HepG2 (cell line): ENCODE measurements around the gene ZMIZ1. TPM values are rescaled to one million over a fixed set of nuclear protein-coding genes. Genes with fewer than 3 reads are reported as not detected.

Experiments used
- ATAC-seq: fragments of 200-7000 bp; cut with Tn5 transposase; 3 replicates; pipeline ENCODE4 v1.9.1; 2020; ENCODE audit warnings: mild to moderate bottlenecking, moderate library complexity
- BruUV-seq: library from RNA; stranded (reverse); fragments of 400-500 nt; replicated peaks from 2 replicates; lab custom pipeline; 2021; lab: Mats Ljungman, UMichigan
- CTCF ChIA-PET: fragments of 300-600 bp; formaldehyde crosslinking; extraction: SDS; loops from one replicate; lab custom pipeline; 2021; ENCODE audit warnings: low total read pairs, inconsistent platforms, low intra/inter-chr PET ratio; lab: Yijun Ruan, JAX
- POLR2A ChIA-PET: fragments of 350-600 bp; sonication (Branson Sonifier 250); formaldehyde crosslinking; loops from one replicate; lab custom pipeline; 2020; ENCODE audit warnings: antibody characterized with exemption, inconsistent platforms; lab: Yijun Ruan, JAX
- DNase-seq: peaks from one replicate; pipeline ENCODE4 v3.0.0-alpha.2; 2015; ENCODE audit warnings: low spot score
- FAIRE-seq: peaks from 3 replicates; lab custom pipeline; 2011; peaks lifted over from hg19 to GRCh38; lab: Jason Lieb, UNC
- H2AFZ ChIP-seq: one replicate; pipeline ENCODE4 v1.6.1; 2011; ENCODE audit warnings: low read length, inconsistent platforms
- H3K27ac ChIP-seq: fragments of 300-600 bp; 3 replicates; pipeline ENCODE4 v1.8.0; 2011; ENCODE audit warnings: mixed run types, mild to moderate bottlenecking, mixed read lengths, low read length, inconsistent platforms; ENCODE audit not compliant: insufficient read depth; ENCODE audit errors: extremely low read length
- H3K27me3 ChIP-seq, 2 experiments: fragments of 200-600 bp in 1 of 2; 2 replicates in 1 of 2; 3 replicates in 1 of 2; pipeline versions ENCODE4 v1.6.0 to v1.8.0; 2011; ENCODE audit warnings: low read length in 2 of 2, mild to moderate bottlenecking in 2 of 2, moderate library complexity in 2 of 2, inconsistent platforms in 1 of 2; ENCODE audit not compliant: insufficient read depth in 2 of 2, control insufficient read depth in 1 of 2
- H3K36me3 ChIP-seq, 2 experiments: fragments of 200-600 bp in 1 of 2; replicated peaks in 1 of 2; 2 replicates in 1 of 2; 3 replicates in 1 of 2; pipeline versions ENCODE4 v1.5.1 to v1.8.0; 2011; ENCODE audit warnings: low read length in 2 of 2, inconsistent platforms in 1 of 2; ENCODE audit not compliant: insufficient read depth in 2 of 2, control insufficient read depth in 1 of 2
- H3K4me1 ChIP-seq: 2 replicates; pipeline ENCODE4 v1.5.1; 2012; ENCODE audit warnings: low read length, inconsistent platforms; ENCODE audit not compliant: insufficient read depth
- H3K4me2 ChIP-seq: 2 replicates; pipeline ENCODE4 v1.6.0; 2011; ENCODE audit warnings: low read depth, low read length, inconsistent platforms
- H3K4me3 ChIP-seq, 3 experiments: fragments of 200-600 bp in 1 of 3; sonication (generic), shearing (Covaris generic) in 1 of 3; replicated peaks in 1 of 3; 2 replicates each; pipeline ENCODE4 v1.5.1; 2011 to 2016; ENCODE audit warnings: low read length in 3 of 3, inconsistent platforms in 2 of 3, low read depth in 2 of 3, mild to moderate bottlenecking in 2 of 3, control low read depth in 1 of 3, mixed read lengths in 1 of 3; ENCODE audit not compliant: insufficient read depth in 1 of 3
- H3K79me2 ChIP-seq: one replicate; pipeline ENCODE4 v1.6.1; 2011; ENCODE audit warnings: low read length, inconsistent platforms; ENCODE audit not compliant: insufficient read depth
- H3K9ac ChIP-seq: 2 replicates; pipeline ENCODE4 v1.6.0; 2011; ENCODE audit warnings: mild to moderate bottlenecking, low read depth, low read length, inconsistent platforms; ENCODE audit not compliant: insufficient read depth
- H3K9me3 ChIP-seq: 2 replicates; pipeline ENCODE4 v1.5.1; 2012; ENCODE audit warnings: mild to moderate bottlenecking, low read length
- H4K20me1 ChIP-seq: 2 replicates; pipeline ENCODE4 v1.6.0; 2011; ENCODE audit warnings: inconsistent platforms, mild to moderate bottlenecking, low read length, moderate library complexity; ENCODE audit not compliant: insufficient read depth
- DMTF1 ChIP-seq: sonication (generic); formaldehyde crosslinking; IDR thresholded peaks from 2 replicates; pipeline ENCODE4 v1.4.0; 2020; ENCODE audit warnings: mild to moderate bottlenecking, missing genetic modification reagents
- HNF4A ChIP-seq: sonication (generic); formaldehyde crosslinking; IDR thresholded peaks from 2 replicates; pipeline ENCODE4 v1.4.0; 2020; ENCODE audit warnings: missing genetic modification reagents
- ONECUT2 ChIP-seq: sonication (generic); formaldehyde crosslinking; IDR thresholded peaks from 2 replicates; pipeline ENCODE4 v1.4.0; 2020; ENCODE audit warnings: missing genetic modification reagents
- PITX1 ChIP-seq: sonication (generic); formaldehyde crosslinking; IDR thresholded peaks from 2 replicates; pipeline ENCODE4 v1.5.1; 2020; ENCODE audit warnings: mild to moderate bottlenecking, missing genetic modification reagents
- REXO4 ChIP-seq: sonication (generic); formaldehyde crosslinking; IDR thresholded peaks from 2 replicates; pipeline ENCODE4 v1.8.0; 2022; ENCODE audit warnings: missing genetic modification reagents, mild to moderate bottlenecking, borderline replicate concordance
- ZBTB33 ChIP-seq: sonication (generic); formaldehyde crosslinking; IDR thresholded peaks from 2 replicates; pipeline ENCODE4 v1.4.0; 2020; ENCODE audit warnings: missing genetic modification reagents
- ZBTB37 ChIP-seq: sonication (generic); formaldehyde crosslinking; IDR thresholded peaks from 2 replicates; pipeline ENCODE4 v1.4.0; 2020; ENCODE audit warnings: mild to moderate bottlenecking, missing genetic modification reagents
- ZBTB38 ChIP-seq: sonication (generic); formaldehyde crosslinking; IDR thresholded peaks from 2 replicates; pipeline ENCODE4 v1.5.1; 2020; ENCODE audit warnings: mild to moderate bottlenecking, missing genetic modification reagents
- ZNF431 ChIP-seq: sonication (generic); formaldehyde crosslinking; IDR thresholded peaks from 2 replicates; pipeline ENCODE4 v1.9.0; 2022; ENCODE audit warnings: missing genetic modification reagents, low read depth, mild to moderate bottlenecking, borderline replicate concordance
- ZNF747 ChIP-seq: sonication (generic); formaldehyde crosslinking; IDR thresholded peaks from 2 replicates; pipeline ENCODE4 v1.8.1; 2023; ENCODE audit warnings: missing genetic modification reagents, mild to moderate bottlenecking, borderline replicate concordance
- WGBS: methylation state at CpG from one replicate; pipeline ENCODE4 v1.1.6; 2017; ENCODE audit warnings: low lambda C conversion rate; 5-methylcytosine and 5-hydroxymethylcytosine counted together
- in situ Hi-C: cut with HindIII; loops from 2 replicates; pipeline ENCODE4 v1.10.0; 2017; ENCODE audit warnings: low pct_unique_long_range_greater_than_20kb; ENCODE audit not compliant: extremely low pct_ligation_motif_present
- intact Hi-C: fragments of 100-400 bp; cut with micrococcal nuclease; formaldehyde crosslinking; loops from one replicate; pipeline ENCODE4 v1.10.0; 2022; ENCODE audit not compliant: unreplicated experiment
- polyA plus RNA-seq, 8 experiments: library from polyadenylated mRNA; depleted of rRNA in 3 of 8; stranded (reverse) in 7 of 8; unstranded in 1 of 8; fragments of >200 nt; fragmentation: Illumina TruSeq in 4 of 8; extraction: Trizol in 4 of 8; gene quantifications; 2 replicates each; pipeline versions ENCODE4 v1.2.1 to v1.2.3, GENCODE V29; 2011 to 2016; ENCODE audit warnings: low read depth in 4 of 8, missing spikeins in 1 of 8, mixed read lengths in 1 of 8; ENCODE audit not compliant: insufficient read depth in 1 of 8
- total RNA-seq, 5 experiments: library from RNA; depleted of rRNA; stranded (reverse); fragments of >200 nt; fragmentation: Illumina TruSeq; extraction: Trizol; gene quantifications; 2 replicates each; pipeline ENCODE4 v1.2.3, GENCODE V29; 2016; ENCODE audit warnings: low read depth in 1 of 5

Gene ZMIZ1
- total and polyA plus RNA-seq, 2 of the 13 experiments (the other 11 are each of a cell fraction or from before 2014, with no cell fraction given): 5.3 to 10.2 TPM

GRCh38 chr10:79176052-79176501 is 107.3 kb downstream of the ZMIZ1 start:
- FAIRE-seq (no peak), ATAC-seq (peak; percentile 5; the same call in 2 of the 3 replicates), DNase-seq (no peak)
- Histone ChIP-seq H2AFZ (no peak overlapping the region), H3K4me3 (no peak overlapping the region), H3K9ac (no peak overlapping the region), H3K4me1 (peaks cover 74% of the 10 kb centered on the region), H3K9me3 (no peaks in the 10 kb centered on the region), H4K20me1 (no peaks in the 10 kb centered on the region), H3K4me2 (no peak overlapping the region), H3K79me2 (peaks cover 6% of the 10 kb centered on the region), H3K27me3 (no peaks in the 10 kb centered on the region), H3K27ac (peak overlapping the region; percentile 77), H3K36me3 (peaks cover 20 to 62% of the 10 kb centered on the region in 2 experiments)
- CTCF ChIA-PET: interaction anchor here (1.6 kb wide), 1 partner anchor 19 kb away, joined by 3 read pairs; no protein-coding TSS in a partner anchor
- 92% methylated on average over 8 of the region's 10 CpGs for WGBS
- POLR2A ChIA-PET: interaction anchor here (0.7 to 2.0 kb wide), 4 partner anchors 9 to 70 kb away, joined by 3 to 4 read pairs (median 3); no protein-coding TSS in a partner anchor
- TF ChIP-seq ZBTB37: no peak
- TF ChIP-seq ONECUT2 (CRISPR knock-in tag): no peak
- TF ChIP-seq ZBTB33 (CRISPR knock-in tag): peak; percentile 39; the same call in 1 of the 2 replicates
- TF ChIP-seq PITX1 (CRISPR knock-in tag): no peak
- TF ChIP-seq ZNF431 (CRISPR knock-in tag): 0 out of 2 replicates have a peak, but pooled peaks have one; percentile 12
- TF ChIP-seq DMTF1 (CRISPR knock-in tag): no peak
- 0 out of 2 replicates have a peak, but pooled peaks have one; percentile 50 for TF ChIP-seq ZNF747 (CRISPR knock-in tag)
- TF ChIP-seq REXO4: no peak
- peak; percentile 11; the same call in 1 of the 2 replicates for TF ChIP-seq HNF4A (CRISPR knock-in tag)
- TF ChIP-seq ZBTB38: peak; percentile 56
- in situ Hi-C loops (loop anchor here (25.0 kb wide), 1 partner anchor 89 kb away; no protein-coding TSS in a partner anchor), intact Hi-C loops (no loop called here)
- no TSS peak for BruUV-seq
